Keratinocyte (primary cell): ENCODE measurements around the gene MRPS27.

Experiments
- EZH2 ChIP-seq: IDR thresholded peaks from one replicate; pipeline ENCODE4 v1.6.1; 2012; ENCODE audit warnings: inconsistent platforms, mild to moderate bottlenecking, low read length, moderate library complexity
- TF ChIP-seq, protein P1 (sequence below), 3 experiments: IDR thresholded peaks in 1 of 3; conservative IDR thresholded peaks in 1 of 3; optimal IDR thresholded peaks in 1 of 3; 2 replicates in 2 of 3; 3 replicates in 1 of 3; pipeline versions ENCODE3 to v1.5.1; 2011; ENCODE audit warnings: low read length in 3 of 3, mild to moderate bottlenecking in 3 of 3, moderate library complexity in 2 of 3, control low read depth in 1 of 3, inconsistent platforms in 1 of 3; ENCODE audit not compliant: insufficient read depth in 2 of 3; ENCODE audit errors: extremely low read depth in 1 of 3

DNA sequence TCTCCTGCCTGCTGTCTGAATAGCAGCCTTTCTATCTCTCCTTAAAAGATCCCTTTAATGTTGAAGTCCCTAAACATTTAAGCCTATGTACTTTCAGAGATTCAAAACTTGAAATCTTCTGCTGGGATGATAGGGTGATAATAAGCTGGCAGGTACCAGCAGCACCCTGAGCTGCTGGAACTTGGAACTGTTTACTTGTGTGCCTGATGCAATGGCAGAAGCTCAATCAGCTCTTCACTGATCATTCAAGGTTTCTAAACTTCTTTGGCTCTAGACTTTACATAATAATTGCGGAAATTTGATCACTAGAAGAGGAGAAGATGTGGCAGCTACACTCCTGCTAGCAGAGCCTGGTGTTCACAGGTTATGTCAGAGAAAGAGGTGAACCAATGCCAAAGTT, 27.6 kb downstream of the MRPS27 start:
- TF ChIP-seq, protein P1, sequence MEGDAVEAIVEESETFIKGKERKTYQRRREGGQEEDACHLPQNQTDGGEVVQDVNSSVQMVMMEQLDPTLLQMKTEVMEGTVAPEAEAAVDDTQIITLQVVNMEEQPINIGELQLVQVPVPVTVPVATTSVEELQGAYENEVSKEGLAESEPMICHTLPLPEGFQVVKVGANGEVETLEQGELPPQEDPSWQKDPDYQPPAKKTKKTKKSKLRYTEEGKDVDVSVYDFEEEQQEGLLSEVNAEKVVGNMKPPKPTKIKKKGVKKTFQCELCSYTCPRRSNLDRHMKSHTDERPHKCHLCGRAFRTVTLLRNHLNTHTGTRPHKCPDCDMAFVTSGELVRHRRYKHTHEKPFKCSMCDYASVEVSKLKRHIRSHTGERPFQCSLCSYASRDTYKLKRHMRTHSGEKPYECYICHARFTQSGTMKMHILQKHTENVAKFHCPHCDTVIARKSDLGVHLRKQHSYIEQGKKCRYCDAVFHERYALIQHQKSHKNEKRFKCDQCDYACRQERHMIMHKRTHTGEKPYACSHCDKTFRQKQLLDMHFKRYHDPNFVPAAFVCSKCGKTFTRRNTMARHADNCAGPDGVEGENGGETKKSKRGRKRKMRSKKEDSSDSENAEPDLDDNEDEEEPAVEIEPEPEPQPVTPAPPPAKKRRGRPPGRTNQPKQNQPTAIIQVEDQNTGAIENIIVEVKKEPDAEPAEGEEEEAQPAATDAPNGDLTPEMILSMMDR (optimal IDR thresholded peaks at IDR 0.05 in 1 of 3, IDR thresholded peaks at IDR 0.05 in 1 of 3, conservative IDR thresholded peaks at IDR 0.05 in 1 of 3; ENCODE audit: extremely low read depth in 1 of 3, insufficient read depth in 2 of 3, low read length in 3 of 3) = no peak
- TF ChIP-seq EZH2 = no peak
